Transverse colon (tissue), 4 donors: ENCODE results near the gene TJP2.

Source experiments
- CTCF ChIP-seq, 5 experiments: fragments of 200-600 bp in 3 of 5; fragments of 450-650 bp in 2 of 5; sonication (generic) in 3 of 5; IDR thresholded peaks; 1 replicate in 2 of 5; 2 replicates in 3 of 5; pipeline ENCODE4 v1.5.1; 2016 to 2017; ENCODE audit warnings: antibody characterized with exemption in 5 of 5, inconsistent platforms in 3 of 5, mild to moderate bottlenecking in 2 of 5, moderate library complexity in 1 of 5
- EP300 ChIP-seq: sonication (generic); formaldehyde crosslinking; IDR thresholded peaks from one replicate; pipeline ENCODE4 v1.6.1; 2017; ENCODE audit warnings: antibody characterized with exemption, low read depth
- POLR2A ChIP-seq: fragments of 450-650 bp; IDR thresholded peaks from one replicate; pipeline ENCODE4 v1.6.1; 2016; ENCODE audit warnings: antibody characterized with exemption, mild to moderate bottlenecking, moderate library complexity
- POLR2AphosphoS5 ChIP-seq, 3 donors: sonication (generic); formaldehyde crosslinking; IDR thresholded peaks; one replicate each; pipeline ENCODE4 v1.6.1; 2016; ENCODE audit warnings: antibody characterized with exemption in 3 of 3

DNA sequence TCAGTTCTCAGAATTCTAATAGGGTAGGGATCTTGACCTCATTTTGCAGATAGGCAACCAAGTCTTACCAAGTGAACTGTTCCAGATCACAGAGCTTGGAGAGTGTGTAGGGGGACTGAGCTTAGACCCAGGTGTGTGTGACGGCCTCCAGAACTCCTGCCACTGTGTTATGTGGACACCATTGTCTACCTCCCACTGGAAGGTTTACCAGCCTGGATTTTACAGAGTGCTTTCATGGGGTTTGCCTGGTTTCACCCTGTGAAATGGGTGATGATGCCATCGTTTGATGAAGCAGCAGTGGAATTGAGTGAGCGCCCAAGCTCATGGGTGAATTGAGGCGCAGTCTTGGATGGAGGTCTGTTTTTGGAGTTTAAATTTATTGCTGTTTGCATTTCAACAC lies 23.6 kb downstream of the TJP2 start:
- TF ChIP-seq CTCF (IDR thresholded peaks at IDR 0.05) (no peak), POLR2A (no peak), POLR2AphosphoS5 (IDR thresholded peaks at IDR 0.05) (no peak), EP300 (no peak)
